ENCODE data around the gene SH3PXD2B.

DNA sequence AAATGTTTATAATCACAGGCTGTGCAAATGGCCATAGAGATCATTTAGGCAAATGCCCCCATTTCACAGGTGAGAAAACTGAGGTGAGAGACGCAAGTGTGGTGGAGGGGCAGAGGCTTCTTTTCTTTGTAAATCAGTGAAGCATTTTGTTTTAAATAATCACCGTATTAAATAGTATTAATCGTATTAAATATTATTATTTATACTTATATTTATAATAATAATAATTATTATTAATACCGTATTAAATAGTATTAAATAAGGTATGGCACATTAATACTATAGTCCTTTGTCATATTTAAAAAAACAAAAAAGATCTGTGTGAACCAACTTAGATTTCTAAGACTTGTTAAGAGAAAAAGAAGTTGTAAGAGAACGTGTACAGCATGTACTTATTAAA, 32.6 kb upstream of the SH3PXD2B start:
- TF ChIP-seq RAD21 (IDR thresholded peaks at IDR 0.05; ENCODE audit: low read depth) (no peak), CTCF (IDR thresholded peaks at IDR 0.05 in 2 of 3, conservative IDR thresholded peaks at IDR 0.05 in 1 of 3; ENCODE audit: borderline replicate concordance in 1 of 3, insufficient read depth in 1 of 3, low read depth in 2 of 3, low read length in 2 of 3) (no peak), ATF3 (IDR thresholded peaks at IDR 0.05) (no peak), EZH2phosphoT487 (IDR thresholded peaks at IDR 0.05; ENCODE audit: borderline replicate concordance) (no peak), POLR2A (IDR thresholded peaks at IDR 0.05; ENCODE audit: borderline replicate concordance, extremely low read depth, insufficient read depth, insufficient read length) (no peak), ELF1 (IDR thresholded peaks at IDR 0.05; ENCODE audit: borderline replicate concordance, low read depth) (no peak), SIN3A (IDR thresholded peaks at IDR 0.05; ENCODE audit: low read depth) (no peak)
- TF ChIP-seq, protein P1, sequence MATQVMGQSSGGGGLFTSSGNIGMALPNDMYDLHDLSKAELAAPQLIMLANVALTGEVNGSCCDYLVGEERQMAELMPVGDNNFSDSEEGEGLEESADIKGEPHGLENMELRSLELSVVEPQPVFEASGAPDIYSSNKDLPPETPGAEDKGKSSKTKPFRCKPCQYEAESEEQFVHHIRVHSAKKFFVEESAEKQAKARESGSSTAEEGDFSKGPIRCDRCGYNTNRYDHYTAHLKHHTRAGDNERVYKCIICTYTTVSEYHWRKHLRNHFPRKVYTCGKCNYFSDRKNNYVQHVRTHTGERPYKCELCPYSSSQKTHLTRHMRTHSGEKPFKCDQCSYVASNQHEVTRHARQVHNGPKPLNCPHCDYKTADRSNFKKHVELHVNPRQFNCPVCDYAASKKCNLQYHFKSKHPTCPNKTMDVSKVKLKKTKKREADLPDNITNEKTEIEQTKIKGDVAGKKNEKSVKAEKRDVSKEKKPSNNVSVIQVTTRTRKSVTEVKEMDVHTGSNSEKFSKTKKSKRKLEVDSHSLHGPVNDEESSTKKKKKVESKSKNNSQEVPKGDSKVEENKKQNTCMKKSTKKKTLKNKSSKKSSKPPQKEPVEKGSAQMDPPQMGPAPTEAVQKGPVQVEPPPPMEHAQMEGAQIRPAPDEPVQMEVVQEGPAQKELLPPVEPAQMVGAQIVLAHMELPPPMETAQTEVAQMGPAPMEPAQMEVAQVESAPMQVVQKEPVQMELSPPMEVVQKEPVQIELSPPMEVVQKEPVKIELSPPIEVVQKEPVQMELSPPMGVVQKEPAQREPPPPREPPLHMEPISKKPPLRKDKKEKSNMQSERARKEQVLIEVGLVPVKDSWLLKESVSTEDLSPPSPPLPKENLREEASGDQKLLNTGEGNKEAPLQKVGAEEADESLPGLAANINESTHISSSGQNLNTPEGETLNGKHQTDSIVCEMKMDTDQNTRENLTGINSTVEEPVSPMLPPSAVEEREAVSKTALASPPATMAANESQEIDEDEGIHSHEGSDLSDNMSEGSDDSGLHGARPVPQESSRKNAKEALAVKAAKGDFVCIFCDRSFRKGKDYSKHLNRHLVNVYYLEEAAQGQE (IDR thresholded peaks at IDR 0.05; ENCODE audit: low read depth), result no peak

Measured in HCT116 (cell line).